Hematopoietic multipotent progenitor cell treated with erythropoietin and hydrocortisone succinate and interleukin-3 and kit ligand, for 4 days (in vitro differentiated cells): ENCODE measurements around the gene PLCH2.

ENCODE experiments used
- DNase-seq: peaks from one replicate; pipeline ENCODE4 v3.0.0-alpha.2; 2015

PLCH2 gene

GRCh38 chr1:2516124-2516523 is 40.0 kb downstream of the PLCH2 start:
- DNase-seq, result no peak

GRCh38 chr1:2516946-2517345 is 40.9 kb downstream of the PLCH2 start:
- DNase-seq, result no peak

- no peak for DNase-seq
Observed at GRCh38 chr1:2517966-2518365, 41.9 kb downstream of the PLCH2 start.

- DNase-seq, result no peak
Observed at GRCh38 chr1:2518528-2518927, 42.4 kb downstream of the PLCH2 start.

GRCh38 chr1:2519029-2519685 is 43.1 kb downstream of the PLCH2 start:
- no peak for DNase-seq

GRCh38 chr1:2519729-2520128 is 43.6 kb downstream of the PLCH2 start:
- DNase-seq, result no peak

GRCh38 chr1:2520206-2520605 is 44.1 kb downstream of the PLCH2 start:
- no peak for DNase-seq

GRCh38 chr1:2520806-2521205 is 44.7 kb downstream of the PLCH2 start:
- DNase-seq, result no peak

GRCh38 chr1:2522230-2522629 is 46.1 kb downstream of the PLCH2 start:
- no peak for DNase-seq

GRCh38 chr1:2523191-2523890 is 47.3 kb downstream of the PLCH2 start:
- no peak for DNase-seq

GRCh38 chr1:2523891-2524609 is 48.0 kb downstream of the PLCH2 start:
- DNase-seq, result no peak

- no peak for DNase-seq
Observed at GRCh38 chr1:2525572-2525919, 49.5 kb downstream of the PLCH2 start.

- DNase-seq, result peak; percentile 98
Observed at GRCh38 chr1:2525920-2526823, 50.1 kb downstream of the PLCH2 start, which contains the start of gene PANK4. Gene PANK4, minus strand, starts transcription at chr1:2526596. Its CDS starts 9 bp downstream, at chr1:2526587.

- DNase-seq, result peak; percentile 77
Observed at GRCh38 chr1:2526824-2527555, 50.9 kb downstream of the PLCH2 start.

GRCh38 chr1:2527556-2527860 is 51.4 kb downstream of the PLCH2 start:
- no peak for DNase-seq

- no peak for DNase-seq
Observed at GRCh38 chr1:2528016-2528415, 51.9 kb downstream of the PLCH2 start.

- no peak for DNase-seq
Observed at GRCh38 chr1:2528611-2528965, 52.5 kb downstream of the PLCH2 start.

- DNase-seq, result peak; percentile 82
Observed at GRCh38 chr1:2528966-2529783, 53.1 kb downstream of the PLCH2 start.

GRCh38 chr1:2529784-2530512 is 53.9 kb downstream of the PLCH2 start, which contains the start of gene HES5:
Gene HES5, minus strand, starts transcription at chr1:2530263. Its CDS starts 99 bp downstream, at chr1:2530164.
- DNase-seq, result peak; percentile 25

- DNase-seq, result peak; percentile 85
Observed at GRCh38 chr1:2530513-2531361, 54.6 kb downstream of the PLCH2 start.
